Upper lobe of right lung (tissue), 1 donor: ENCODE measurements around the gene SLC39A11. TPM values are rescaled to one million over a fixed set of nuclear protein-coding genes. Genes with fewer than 3 reads are reported as not detected.

Experiments used
- ATAC-seq: fragments of 200-7000 bp; cut with Tn5 transposase; one replicate; pipeline ENCODE4 v1.9.1; 2020; ENCODE audit warnings: mild to moderate bottlenecking, moderate library complexity
- DNase-seq: peaks from one replicate; pipeline ENCODE4 v3.0.0-alpha.2; 2020
- H3K27ac ChIP-seq: fragments of 200-600 bp; one replicate; pipeline ENCODE4 v1.8.0; 2022
- H3K27me3 ChIP-seq: fragments of 200-600 bp; one replicate; pipeline ENCODE4 v1.8.0; 2022; ENCODE audit warnings: mild to moderate bottlenecking
- H3K36me3 ChIP-seq: fragments of 200-600 bp; one replicate; pipeline ENCODE4 v1.8.0; 2022
- H3K4me1 ChIP-seq: fragments of 200-600 bp; one replicate; pipeline ENCODE4 v1.8.0; 2022
- H3K4me3 ChIP-seq: fragments of 200-600 bp; one replicate; pipeline ENCODE4 v1.8.0; 2022; ENCODE audit warnings: mild to moderate bottlenecking
- H3K9me3 ChIP-seq: fragments of 200-600 bp; one replicate; pipeline ENCODE4 v1.8.0; 2022
- CTCF ChIP-seq: fragments of 200-600 bp; IDR thresholded peaks from one replicate; pipeline ENCODE4 v1.8.0; 2022; ENCODE audit warnings: antibody characterized with exemption
- intact Hi-C: fragments of 100-400 bp; cut with DNase I; formaldehyde crosslinking; loops from one replicate; pipeline ENCODE4 v1.11.0; 2022
- total RNA-seq: library from RNA; stranded (reverse); fragmentation: NEBNext Ultra II Directional; extraction: Animal tissue kit (Norgen Biotek cat#: 25700); gene quantifications from one replicate; pipeline ENCODE4 v1.2.1, GENCODE V29; 2021
- donor health status: DM: no; HTN: yes; CAD: no; lungs with severe emphysema.

Gene SLC39A11
- total RNA-seq, 1 donor from 2014 or later = 33.7 TPM

GRCh38 chr17:72970246-72970645 lies 122.2 kb downstream of the SLC39A11 start:
- Histone ChIP-seq H3K27ac (no peak overlapping the region), H3K27me3 (no peaks in the 10 kb centered on the region), H3K4me1 (no peaks in the 10 kb centered on the region), H3K4me3 (no peak overlapping the region), H3K9me3 (no peaks in the 10 kb centered on the region), H3K36me3 (no peaks in the 10 kb centered on the region)
- DNase-seq (no peak), ATAC-seq (no peak)
- TF ChIP-seq CTCF = no peak
- intact Hi-C loops = no loop called here

GRCh38 chr17:72969293-72969906 lies 123.1 kb downstream of the SLC39A11 start:
- Histone ChIP-seq H3K4me3 (no peak overlapping the region), H3K36me3 (no peaks in the 10 kb centered on the region), H3K9me3 (no peaks in the 10 kb centered on the region), H3K4me1 (no peaks in the 10 kb centered on the region), H3K27ac (no peak overlapping the region), H3K27me3 (no peaks in the 10 kb centered on the region)
- intact Hi-C loops = no loop called here
- no peak for DNase-seq
- no peak for TF ChIP-seq CTCF
- no peak for ATAC-seq

- Histone ChIP-seq H3K27ac (no peak overlapping the region), H3K27me3 (no peaks in the 10 kb centered on the region), H3K9me3 (no peaks in the 10 kb centered on the region), H3K4me1 (no peaks in the 10 kb centered on the region), H3K4me3 (no peak overlapping the region), H3K36me3 (no peaks in the 10 kb centered on the region)
- intact Hi-C loops = no loop called here
- ATAC-seq (no peak), DNase-seq (no peak)
- TF ChIP-seq CTCF = no peak
Measured at GRCh38 chr17:72968798-72969197, 123.7 kb downstream of the SLC39A11 start.

GRCh38 chr17:72967977-72968585 lies 124.4 kb downstream of the SLC39A11 start:
- Histone ChIP-seq H3K27ac (no peak overlapping the region), H3K4me1 (no peaks in the 10 kb centered on the region), H3K4me3 (no peak overlapping the region), H3K27me3 (no peaks in the 10 kb centered on the region), H3K9me3 (no peaks in the 10 kb centered on the region), H3K36me3 (no peaks in the 10 kb centered on the region)
- intact Hi-C loops = no loop called here
- TF ChIP-seq CTCF = no peak
- ATAC-seq (no peak), DNase-seq (no peak)

GRCh38 chr17:72967277-72967970 lies 125.1 kb downstream of the SLC39A11 start:
- TF ChIP-seq CTCF = no peak
- H3K36me3 ChIP-seq = no peaks in the 10 kb centered on the region
- ATAC-seq (no peak), DNase-seq (no peak)
- no peaks in the 10 kb centered on the region for H3K4me1 ChIP-seq
- intact Hi-C loops = no loop called here
- H3K9me3 ChIP-seq = no peaks in the 10 kb centered on the region
- H3K27me3 ChIP-seq = no peaks in the 10 kb centered on the region
- H3K27ac ChIP-seq = no peak overlapping the region
- no peak overlapping the region for H3K4me3 ChIP-seq
